ENCODE data around the gene C17orf58. TPM values are rescaled to one million over a fixed set of nuclear protein-coding genes. Genes with fewer than 3 reads are reported as not detected.
A peak's percentile ranks its signal among the peaks of the same experiment; 100 is the strongest.

C17orf58 gene
- total and polyA plus RNA-seq, 9 of the 15 experiments (the other 6 are each of a cell fraction or from before 2014, with no cell fraction given): 8.6 to 37.4 (median 27.6) TPM

- Histone ChIP-seq H3K9me1 (ENCODE audit: control insufficient read depth, insufficient read depth, low read length) (no peaks in the 10 kb centered on the region), H3K79me2 (ENCODE audit: control insufficient read depth, insufficient read depth, low read length) (peaks cover 38% of the 10 kb centered on the region), H3K27me3 (ENCODE audit: control insufficient read depth in 2 of 2, insufficient read depth in 2 of 2, low read length in 2 of 2) (no peaks in the 10 kb centered on the region), H3K27ac (ENCODE audit: extremely low read depth, low read depth, low read length) (peak overlapping the region; percentile 89), H3K4me1 (replicated peaks in 1 of 2; ENCODE audit: control insufficient read depth in 2 of 2, insufficient read depth in 2 of 2, low read length in 2 of 2) (peaks cover 0 to 9% of the 10 kb centered on the region in 2 experiments; a peak in 3 of 5 replicates), H3K4me3 (peak overlapping the region; percentile 69), H2AFZ (ENCODE audit: low read depth, low read length) (peak overlapping the region; percentile 43), H3K9me3 (replicated peaks; ENCODE audit: control insufficient read depth, insufficient read depth, low read depth, low read length) (no peaks in the 10 kb centered on the region), H4K20me1 (replicated peaks; ENCODE audit: control insufficient read depth, insufficient read depth, low read length) (no peaks in the 10 kb centered on the region), H3K4me2 (ENCODE audit: insufficient read depth, low read length) (peak overlapping the region; percentile 88), H3K36me3 (ENCODE audit: control insufficient read depth, insufficient read depth, low read length) (peaks cover 55% of the 10 kb centered on the region), H3K9ac (ENCODE audit: insufficient read depth in 1 of 2, low read depth in 2 of 2, low read length in 2 of 2) (peak overlapping the region; percentile 93 to 99)
- CTCF ChIA-PET (ENCODE audit: low intra/inter-chr PET ratio): no interaction called here
- POLR2A ChIA-PET: interaction anchor here (0.8 to 3.3 kb wide), 12 partner anchors 8 to 236 kb away, joined by 3 to 22 read pairs (median 4); no protein-coding TSS in a partner anchor
- WGBS (ENCODE audit: insufficient coverage, low coverage, missing lambda C conversion rate): 2% methylated on average over 11 of the region's 11 CpGs
- DNase-seq (ENCODE audit: extremely low read depth in 1 of 4, low spot score in 3 of 4): no peak
- no TSS peak for BruUV-seq (replicated peaks)
- no peak for ATAC-seq
- intact Hi-C loops (cut with micrococcal nuclease): no loop called here
- no peak for FAIRE-seq
- in situ Hi-C loops (cut with MboI): no loop called here
- TF ChIP-seq MEF2A (IDR thresholded peaks at IDR 0.05; ENCODE audit: control insufficient read depth, low read depth, low read length) (no peak), CGGBP1 (CRISPR knock-in tag; IDR thresholded peaks at IDR 0.05) (no peak), MTA2 (IDR thresholded peaks at IDR 0.05; ENCODE audit: low read depth) (no peak), REST (IDR thresholded peaks at IDR 0.05; ENCODE audit: borderline replicate concordance) (no peak), REST (CRISPR knock-in tag; IDR thresholded peaks at IDR 0.05; ENCODE audit: low read depth) (no peak), ZNF644 (tag; IDR thresholded peaks at IDR 0.05; ENCODE audit: low read depth) (no peak), ZNF280B (CRISPR knock-in tag; IDR thresholded peaks at IDR 0.05) (no peak), ILF3 (IDR thresholded peaks at IDR 0.05; ENCODE audit: borderline replicate concordance) (no peak), ZBTB26 (CRISPR knock-in tag; IDR thresholded peaks at IDR 0.05) (no peak)
Measured at GRCh38 chr17:68036304-68037147, 40.3 kb upstream of the C17orf58 start.
